HL-60 (cell line): ENCODE measurements around the gene CAMK1D.

ENCODE experiments used
- CTCF ChIP-seq: IDR thresholded peaks from one replicate; pipeline ENCODE4 v1.5.1; 2011; ENCODE audit warnings: low read length, control low read depth, inconsistent platforms; ENCODE audit not compliant: insufficient read depth
- POLR2AphosphoS5 ChIP-seq: IDR thresholded peaks from 2 replicates; pipeline ENCODE4 v1.6.1; 2012; ENCODE audit warnings: low read depth
- REST ChIP-seq: IDR thresholded peaks from 2 replicates; pipeline ENCODE4 v1.6.1; 2012; ENCODE audit warnings: low read depth; ENCODE audit not compliant: insufficient replicate concordance

GRCh38 chr10:12684784-12685183 lies 335.4 kb downstream of the CAMK1D start:
- TF ChIP-seq CTCF = no peak
- TF ChIP-seq REST = no peak
- TF ChIP-seq POLR2AphosphoS5 = no peak
